Muscle of leg (tissue), 11 donors: ENCODE results near the gene DHX30. TPM values are rescaled to one million over a fixed set of nuclear protein-coding genes. Genes with fewer than 3 reads are reported as not detected.
"Not testable (repeated sequence)": the region's sequence is repeated elsewhere in the genome, so short reads cannot be mapped to it uniquely, and the experiment has no call there.

Source experiments
- DNase-seq: peaks from one replicate; pipeline ENCODE4 v3.0.0; 2013
- H3K27ac ChIP-seq: one replicate; pipeline ENCODE4 v1.5.1; 2013; ENCODE audit warnings: mild to moderate bottlenecking, low read length, control low read depth
- H3K27me3 ChIP-seq: one replicate; pipeline ENCODE4 v1.6.1; 2013; ENCODE audit warnings: low read length; ENCODE audit not compliant: control insufficient read depth, insufficient read depth
- H3K36me3 ChIP-seq: one replicate; pipeline ENCODE4 v1.6.1; 2013; ENCODE audit warnings: low read length; ENCODE audit not compliant: control insufficient read depth, insufficient read depth
- H3K4me1 ChIP-seq: one replicate; pipeline ENCODE4 v1.6.1; 2013; ENCODE audit warnings: low read length; ENCODE audit not compliant: control insufficient read depth, insufficient read depth
- H3K4me3 ChIP-seq: one replicate; pipeline ENCODE4 v1.5.1; 2013; ENCODE audit warnings: low read length, control low read depth
- H3K9me3 ChIP-seq: replicated peaks from 2 replicates; pipeline ENCODE4 v1.6.1; 2013; ENCODE audit warnings: low read depth, low read length; ENCODE audit not compliant: control insufficient read depth
- WGBS: methylation state at CpG from one replicate; pipeline ENCODE4 v1.1.5; 2013; ENCODE audit warnings: missing lambda C conversion rate; ENCODE audit not compliant: insufficient coverage; 5-methylcytosine and 5-hydroxymethylcytosine counted together
- polyA plus RNA-seq, 8 donors: library from polyadenylated mRNA; unstranded; fragments of 120-200 nt; gene quantifications; one replicate each; pipeline versions ENCODE4 v1.2.1 to v1.2.3, GENCODE V29; 2013; ENCODE audit warnings: inconsistent platforms in 1 of 8, low replicate concordance in 1 of 8; ENCODE audit not compliant: insufficient read length in 8 of 8, insufficient read depth in 1 of 8
- total RNA-seq: library from RNA; stranded (reverse); fragments of 120-200 nt; gene quantifications from one replicate; pipeline ENCODE4 v1.2.4, GENCODE V29; 2013

Gene DHX30
- total and polyA plus RNA-seq, 9 donors = 37.4 to 43.9 (median 41.5) TPM

DNA sequence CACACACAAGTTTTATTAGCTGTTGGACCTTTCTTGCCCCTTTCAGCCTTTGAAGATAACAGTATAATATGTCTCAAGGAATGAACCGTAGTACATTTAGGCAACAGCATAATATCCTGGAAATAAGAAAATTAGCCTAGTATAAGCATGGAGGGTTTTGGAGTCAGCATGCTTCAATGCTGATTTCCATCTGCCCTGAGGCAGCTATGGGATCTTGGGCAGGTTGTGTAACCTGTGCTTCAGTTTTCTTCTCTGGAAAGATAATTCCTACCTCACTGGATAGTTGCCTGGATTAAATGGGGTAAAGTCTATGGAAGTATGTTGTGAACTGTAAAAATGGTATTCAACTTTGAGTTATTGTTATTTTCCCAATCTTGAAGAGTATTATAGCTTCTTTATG, 1.6 kb downstream of the DHX30 start:
- H3K9me3 ChIP-seq = no peaks in the 10 kb centered on the region
- no peak overlapping the region for H3K27ac ChIP-seq
- WGBS = no CpG with 5 or more reads among the region's 1 CpG
- peaks cover 19% of the 10 kb centered on the region for H3K4me1 ChIP-seq
- no peaks in the 10 kb centered on the region for H3K27me3 ChIP-seq
- DNase-seq = no peak
- H3K4me3 ChIP-seq = no peak overlapping the region
- H3K36me3 ChIP-seq = peaks cover 26% of the 10 kb centered on the region

DNA sequence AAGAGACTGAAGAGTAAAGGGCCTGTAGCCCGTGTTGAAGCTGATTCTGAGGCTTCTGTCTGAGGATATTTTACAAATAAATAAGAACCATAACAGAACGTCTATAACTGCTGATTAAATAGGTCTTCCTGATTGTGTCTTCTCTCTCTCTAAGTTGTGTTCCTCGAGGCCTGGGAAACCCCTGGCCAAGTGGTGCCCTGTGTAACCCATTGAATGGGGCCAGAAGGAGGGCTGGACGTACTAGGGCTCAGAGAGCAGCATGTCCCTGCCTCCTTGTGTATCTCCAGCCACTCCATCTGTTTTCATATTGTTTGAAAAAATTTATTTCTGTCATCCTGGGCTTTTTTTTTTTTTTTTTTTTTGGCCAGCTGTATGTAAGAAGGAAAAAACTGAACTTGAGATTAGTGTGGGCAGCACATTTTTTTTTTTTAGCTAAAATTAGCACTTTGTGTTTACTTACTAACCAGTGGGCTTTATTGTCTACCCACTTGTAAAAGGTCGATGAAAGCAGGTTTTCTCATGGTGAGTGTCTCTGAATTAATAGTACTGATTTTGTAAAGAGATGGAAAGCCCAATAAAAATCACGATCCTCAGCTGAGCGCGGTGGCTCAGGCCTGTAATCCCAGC, 10.7 kb downstream of the DHX30 start:
- no peaks in the 10 kb centered on the region for H3K9me3 ChIP-seq
- H3K4me1 ChIP-seq = no peaks in the 10 kb centered on the region
- no peak overlapping the region for H3K4me3 ChIP-seq
- H3K27ac ChIP-seq = no peak overlapping the region
- 87% methylated on average over 4 of the region's 8 CpGs for WGBS
- DNase-seq = no peak
- no peaks in the 10 kb centered on the region for H3K27me3 ChIP-seq
- H3K36me3 ChIP-seq = peaks cover 63% of the 10 kb centered on the region

DNA sequence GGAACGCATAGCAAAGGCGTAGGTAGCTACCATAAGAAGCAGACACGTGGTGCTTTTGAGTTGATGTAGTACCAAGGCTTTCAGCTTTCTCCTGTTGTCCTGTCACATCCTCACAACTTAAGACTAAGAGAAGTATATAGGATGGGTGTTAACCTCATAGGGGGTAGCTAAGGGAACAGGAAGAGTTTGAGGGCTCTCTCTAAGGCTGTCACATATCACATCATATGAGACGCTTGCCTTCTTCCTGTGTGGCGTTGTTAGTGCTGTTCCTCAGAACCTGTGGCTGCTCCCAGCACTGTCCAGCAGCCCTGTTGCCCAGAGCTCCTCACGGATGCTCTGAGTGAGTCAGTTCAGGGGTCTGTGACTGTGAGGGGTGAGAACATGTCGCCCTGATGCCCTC, 14.7 kb downstream of the DHX30 start:
- WGBS = no CpG with 5 or more reads among the region's 7 CpGs
- Histone ChIP-seq H3K36me3 (peaks cover 53% of the 10 kb centered on the region), H3K9me3 (no peaks in the 10 kb centered on the region), H3K4me1 (no peaks in the 10 kb centered on the region), H3K27ac (no peak overlapping the region), H3K4me3 (no peak overlapping the region), H3K27me3 (no peaks in the 10 kb centered on the region)
- DNase-seq = no peak

DNA sequence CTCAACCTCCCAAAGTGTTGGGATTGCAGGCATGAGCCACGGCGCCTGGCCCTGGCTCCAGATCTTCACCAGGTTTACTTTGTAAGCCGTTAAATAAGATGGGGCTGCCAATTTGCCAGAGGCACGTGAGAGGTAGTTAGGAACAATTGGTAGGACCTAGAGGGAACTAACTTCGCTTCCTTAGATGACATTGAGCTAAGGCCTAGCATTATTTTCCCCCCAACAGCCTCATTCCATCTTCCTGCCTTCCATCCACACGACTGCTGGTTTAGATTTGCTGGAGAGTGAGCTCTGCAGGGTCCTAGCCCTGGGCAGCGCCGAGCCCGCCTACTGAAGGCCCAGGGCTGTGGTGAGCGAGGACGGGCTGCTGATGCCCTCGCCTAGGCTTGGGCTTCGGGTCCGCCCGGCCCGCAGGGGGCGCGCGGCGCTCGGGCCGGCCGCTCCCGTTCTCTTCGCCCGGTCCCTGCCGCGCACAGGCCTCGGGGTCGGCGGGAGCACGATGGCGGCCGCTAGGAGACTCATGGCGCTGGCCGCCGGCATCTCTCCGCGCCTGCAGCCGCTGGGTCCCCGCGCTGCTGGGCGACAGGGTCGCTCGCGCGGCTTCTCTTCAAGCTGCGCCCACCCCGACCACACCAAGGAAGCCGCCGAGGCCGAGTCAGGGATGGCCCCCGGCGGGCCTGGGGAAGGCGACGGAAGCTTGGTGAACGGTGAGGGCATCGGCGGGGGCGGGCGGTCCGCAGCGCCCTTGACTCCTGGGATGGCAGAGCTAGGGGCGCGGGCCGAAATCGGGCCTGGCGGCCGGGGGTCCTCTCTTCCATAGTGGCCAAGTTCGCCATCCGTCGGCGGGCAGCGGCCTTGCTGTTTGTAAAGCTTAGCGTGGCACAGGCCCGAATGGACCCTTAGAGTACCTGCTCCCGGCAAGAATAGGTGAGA, 21.9 kb downstream of the DHX30 start:
- H3K9me3 ChIP-seq = no peaks in the 10 kb centered on the region
- H3K4me1 ChIP-seq = peaks cover 14% of the 10 kb centered on the region
- DNase-seq = peak; percentile 91
- no peaks in the 10 kb centered on the region for H3K27me3 ChIP-seq
- H3K36me3 ChIP-seq = peaks cover 32% of the 10 kb centered on the region
- H3K4me3 ChIP-seq = peak overlapping the region; percentile 95
- WGBS = 2% methylated on average over 74 of the region's 77 CpGs
- H3K27ac ChIP-seq = peak overlapping the region; percentile 78

DNA sequence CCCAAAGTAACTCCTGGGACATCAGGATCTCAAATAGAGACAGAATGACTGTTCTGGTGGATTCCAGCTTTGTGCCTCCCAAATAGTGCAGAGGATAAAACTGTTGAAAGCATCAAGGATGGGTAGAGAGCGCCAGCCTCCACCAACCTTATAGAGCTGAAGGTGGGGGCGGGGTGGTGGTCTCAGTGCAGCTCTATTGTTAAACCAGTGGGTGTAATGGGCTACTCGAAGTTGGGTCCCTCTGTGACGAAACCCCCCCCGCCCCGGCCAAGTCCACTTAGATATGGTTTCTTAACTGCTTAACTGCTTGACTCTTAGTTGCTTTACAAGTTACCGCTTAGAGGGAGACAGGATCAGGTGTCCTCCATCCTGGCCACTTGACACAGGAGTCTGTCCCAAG, 22.7 kb downstream of the DHX30 start:
- Histone ChIP-seq H3K9me3 (no peaks in the 10 kb centered on the region), H3K4me3 (peak overlapping the region; percentile 95), H3K36me3 (peaks cover 32% of the 10 kb centered on the region), H3K4me1 (peaks cover 14% of the 10 kb centered on the region), H3K27ac (peak overlapping the region; percentile 78), H3K27me3 (no peaks in the 10 kb centered on the region)
- no peak for DNase-seq
- 38% methylated on average over 1 of the region's 7 CpGs for WGBS

DNA sequence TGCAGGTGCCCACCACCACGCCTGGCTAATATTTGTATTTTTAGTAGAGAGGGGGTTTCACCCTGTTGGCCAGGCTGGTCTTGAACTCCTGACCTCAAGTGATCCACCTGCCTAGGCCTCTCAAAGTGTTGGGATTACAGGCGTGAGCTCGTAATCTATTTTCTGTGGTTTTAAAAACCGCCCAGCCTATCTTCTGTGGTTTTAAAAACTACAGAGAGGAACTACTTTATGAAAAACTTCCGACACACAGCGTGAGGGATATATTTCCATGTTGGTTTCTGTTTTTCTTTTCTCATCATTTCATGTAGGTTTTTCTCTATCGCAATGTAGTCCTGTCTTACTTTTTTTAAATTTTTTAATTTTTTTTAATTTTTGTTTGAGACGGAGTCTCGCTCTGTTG, 26.5 kb downstream of the DHX30 start:
- H3K27ac ChIP-seq, DNase-seq, H3K27me3 ChIP-seq, H3K9me3 ChIP-seq, H3K4me3 ChIP-seq: not testable (repeated sequence)
- peaks cover 11% of the 10 kb centered on the region for H3K4me1 ChIP-seq
- peaks cover 58% of the 10 kb centered on the region for H3K36me3 ChIP-seq
- WGBS = no CpG with 5 or more reads among the region's 9 CpGs

DNA sequence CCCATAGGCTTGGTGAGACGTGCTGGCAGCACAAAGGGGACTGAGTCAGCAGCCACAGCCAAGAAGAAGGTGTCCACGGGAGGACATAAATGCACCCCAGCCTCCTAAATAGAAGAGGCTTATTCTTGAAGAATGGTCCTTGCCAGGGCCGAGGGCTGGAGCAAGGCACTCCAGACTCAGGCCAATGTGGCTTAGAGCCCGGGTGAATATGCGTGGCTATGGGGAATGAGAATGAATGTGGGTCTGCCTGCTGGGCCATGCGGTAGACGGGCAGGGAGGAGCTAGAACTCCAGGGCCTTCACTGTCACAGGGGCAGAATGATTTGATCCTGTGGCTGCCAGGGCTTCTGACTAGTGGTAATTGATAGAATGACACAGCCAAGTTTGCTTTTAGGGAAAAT, 34.0 kb downstream of the DHX30 start:
- no peaks in the 10 kb centered on the region for H3K9me3 ChIP-seq
- H3K4me1 ChIP-seq = no peaks in the 10 kb centered on the region
- 86% methylated on average over 6 of the region's 7 CpGs for WGBS
- H3K27me3 ChIP-seq = no peaks in the 10 kb centered on the region
- no peak overlapping the region for H3K4me3 ChIP-seq
- peaks cover 78% of the 10 kb centered on the region for H3K36me3 ChIP-seq
- no peak overlapping the region for H3K27ac ChIP-seq
- DNase-seq = no peak

DNA sequence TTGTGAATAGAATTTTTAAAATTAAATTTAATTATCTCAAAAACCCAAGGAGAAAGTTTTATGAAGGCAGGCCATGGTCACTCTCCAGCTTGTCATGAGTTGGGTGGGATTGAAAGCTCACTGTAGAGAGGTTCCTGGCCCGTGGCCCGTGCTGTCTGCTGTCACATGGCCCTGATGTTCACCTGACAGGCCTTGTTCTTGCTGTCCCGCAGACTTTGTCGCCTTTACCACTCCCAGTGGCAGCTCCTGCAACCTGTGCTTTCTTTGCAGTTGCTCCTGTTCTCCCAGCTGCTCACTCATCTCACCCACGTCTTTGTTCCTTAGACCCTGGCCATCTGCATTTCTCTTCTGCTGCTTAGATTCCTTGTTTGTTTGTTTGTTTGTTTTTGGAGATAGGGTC, 35.6 kb downstream of the DHX30 start:
- no peak for DNase-seq
- 71% methylated on average over 2 of the region's 5 CpGs for WGBS
- H3K27ac ChIP-seq = no peak overlapping the region

DNA sequence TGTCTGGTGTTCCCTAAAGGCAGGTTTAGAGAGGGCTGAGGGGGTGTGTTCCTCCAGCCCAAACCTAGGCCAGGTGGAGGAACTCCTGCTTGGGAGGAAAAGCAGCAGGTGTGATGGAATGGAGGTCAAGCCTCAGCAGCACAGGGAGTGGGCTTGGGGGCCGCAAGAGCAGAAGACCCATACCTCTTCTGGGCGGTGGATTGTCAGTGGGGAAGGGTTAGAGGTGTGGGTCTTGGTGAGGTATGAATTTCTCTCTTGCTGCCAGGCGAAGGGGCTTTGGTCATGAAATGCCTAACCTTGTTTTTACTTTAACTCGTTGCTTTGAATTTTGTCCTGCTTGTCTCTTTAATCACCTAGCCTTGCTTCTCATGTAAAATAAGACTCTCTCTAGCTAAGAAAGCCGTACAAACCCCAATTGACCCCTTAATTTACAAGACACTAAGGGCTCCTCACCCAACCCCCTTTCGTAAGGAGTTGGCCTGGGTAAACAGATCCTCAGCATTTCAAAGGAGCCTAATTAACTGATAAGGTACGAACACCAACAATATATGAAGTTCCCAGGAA, 38.9 kb downstream of the DHX30 start:
- Histone ChIP-seq H3K36me3 (peaks cover 88% of the 10 kb centered on the region), H3K4me1 (no peaks in the 10 kb centered on the region), H3K27ac (no peak overlapping the region), H3K27me3 (no peaks in the 10 kb centered on the region), H3K9me3 (no peaks in the 10 kb centered on the region), H3K4me3 (no peak overlapping the region)
- no peak for DNase-seq
- WGBS = 59% methylated on average over 3 of the region's 7 CpGs

More for the DNA sequence above, 35.6 kb downstream of the DHX30 start:
- no peaks in the 10 kb centered on the region for H3K9me3 ChIP-seq
- H3K4me3 ChIP-seq = no peak overlapping the region
- H3K36me3 ChIP-seq = peaks cover 80% of the 10 kb centered on the region
- H3K27me3 ChIP-seq = no peaks in the 10 kb centered on the region
- no peaks in the 10 kb centered on the region for H3K4me1 ChIP-seq

DNA sequence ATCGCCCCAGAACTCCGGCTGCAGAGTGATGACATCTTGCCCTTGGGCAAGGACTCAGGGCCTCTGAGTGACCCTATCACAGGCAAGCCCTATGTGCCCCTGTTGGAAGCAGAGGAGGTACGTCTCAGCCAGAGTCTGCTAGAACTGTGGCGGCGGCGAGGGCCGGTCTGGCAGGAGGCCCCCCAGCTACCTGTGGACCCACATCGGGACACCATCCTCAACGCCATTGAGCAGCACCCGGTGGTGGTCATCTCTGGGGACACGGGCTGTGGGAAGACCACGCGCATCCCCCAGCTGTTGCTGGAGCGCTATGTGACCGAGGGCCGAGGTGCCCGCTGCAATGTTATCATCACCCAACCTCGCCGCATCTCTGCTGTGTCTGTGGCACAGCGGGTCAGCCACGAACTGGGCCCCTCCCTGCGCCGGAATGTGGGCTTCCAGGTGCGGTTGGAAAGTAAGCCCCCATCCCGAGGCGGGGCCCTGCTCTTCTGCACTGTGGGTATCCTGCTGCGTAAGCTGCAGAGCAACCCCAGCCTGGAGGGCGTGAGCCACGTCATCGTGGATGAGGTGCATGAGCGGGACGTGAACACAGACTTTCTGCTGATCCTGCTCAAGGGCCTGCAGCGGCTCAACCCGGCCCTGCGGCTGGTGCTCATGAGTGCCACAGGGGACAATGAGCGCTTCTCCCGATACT, 43.4 kb downstream of the DHX30 start:
- H3K36me3 ChIP-seq = peaks cover 95% of the 10 kb centered on the region
- no peak overlapping the region for H3K27ac ChIP-seq
- H3K27me3 ChIP-seq = no peaks in the 10 kb centered on the region
- peaks cover 3% of the 10 kb centered on the region for H3K4me1 ChIP-seq
- no peak overlapping the region for H3K4me3 ChIP-seq
- WGBS = 92% methylated on average over 37 of the region's 37 CpGs
- H3K9me3 ChIP-seq = no peaks in the 10 kb centered on the region
- no peak for DNase-seq
